CD4-positive, alpha-beta T cell treated with Interferon gamma for 1 hour (primary cell): Measurements from ENCODE around the gene MUC2.

Source experiments
- DNase-seq: peaks from one replicate; pipeline ENCODE4 v3.0.0-alpha.2; 2020

Gene MUC2

DNA sequence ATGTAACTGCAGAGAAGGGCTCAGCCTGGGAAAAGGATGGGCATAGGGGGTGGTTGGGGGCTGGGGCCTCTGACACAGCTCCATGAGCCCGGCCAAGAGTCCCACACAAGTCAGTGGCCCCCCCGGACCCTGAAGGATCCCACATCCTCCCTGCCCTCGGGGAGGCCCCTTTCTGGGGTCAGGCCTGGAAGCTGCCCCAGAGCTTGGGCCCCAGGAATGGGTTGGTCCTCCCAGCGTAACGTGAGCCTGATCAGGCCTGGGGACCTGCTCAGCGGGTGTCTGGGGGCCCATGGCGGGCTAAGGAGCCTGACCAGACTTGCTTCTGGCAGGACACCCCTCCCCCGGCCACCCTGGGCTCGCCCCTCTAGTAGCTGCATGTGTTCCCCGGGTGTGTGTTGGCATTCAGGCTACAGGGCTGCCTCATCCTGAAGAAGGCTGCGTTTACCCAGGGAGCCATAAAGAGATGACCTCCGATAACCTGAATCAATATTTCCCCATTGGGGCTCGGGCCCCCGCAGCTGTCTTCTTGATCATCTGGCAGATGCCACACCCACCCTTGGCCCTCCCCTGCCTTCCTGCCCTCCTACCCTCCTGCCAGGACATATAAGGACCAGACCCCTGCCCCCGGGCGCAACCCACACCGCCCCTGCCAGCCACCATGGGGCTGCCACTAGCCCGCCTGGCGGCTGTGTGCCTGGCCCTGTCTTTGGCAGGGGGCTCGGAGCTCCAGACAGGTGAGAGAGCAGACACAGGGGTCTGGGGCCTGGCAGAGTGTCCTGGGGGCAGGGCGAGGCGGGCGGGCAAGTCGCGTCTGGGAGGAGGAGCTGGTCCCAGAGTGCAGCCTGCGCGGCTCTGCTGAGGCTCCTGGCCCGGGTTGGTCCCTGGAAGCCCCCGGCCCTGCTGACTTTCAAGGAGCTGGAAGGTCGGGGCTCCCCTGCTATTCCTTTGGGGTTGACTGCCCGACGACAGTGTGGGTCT lies at the start of gene MUC2:
Gene MUC2 (plus strand): TSS at position 631 of the 978 bp plus-strand sequence.
- DNase-seq: no peak

- DNase-seq: no peak
These were observed 49.1 kb upstream of the MUC2 start for GRCh38 chr11:1025410-1026162.

DNA sequence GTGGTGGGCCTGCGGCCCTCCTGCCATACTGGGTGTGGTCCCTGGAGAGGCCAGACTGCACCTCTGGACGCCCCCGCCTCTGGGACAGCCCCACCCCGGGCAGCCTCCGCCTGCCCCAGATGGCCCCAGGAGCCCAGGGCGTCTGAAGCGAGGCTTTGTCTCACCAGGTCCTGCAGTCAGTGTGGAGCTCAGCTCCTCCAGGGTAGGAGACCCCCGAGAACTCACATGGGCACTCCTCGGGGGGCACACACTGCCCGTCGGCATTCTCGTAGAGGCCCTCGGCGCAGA lies 48.6 kb upstream of the MUC2 start:
- no peak for DNase-seq

- no peak for DNase-seq
These were observed 47.8 kb upstream of the MUC2 start for GRCh38 chr11:1026641-1027482.

DNA sequence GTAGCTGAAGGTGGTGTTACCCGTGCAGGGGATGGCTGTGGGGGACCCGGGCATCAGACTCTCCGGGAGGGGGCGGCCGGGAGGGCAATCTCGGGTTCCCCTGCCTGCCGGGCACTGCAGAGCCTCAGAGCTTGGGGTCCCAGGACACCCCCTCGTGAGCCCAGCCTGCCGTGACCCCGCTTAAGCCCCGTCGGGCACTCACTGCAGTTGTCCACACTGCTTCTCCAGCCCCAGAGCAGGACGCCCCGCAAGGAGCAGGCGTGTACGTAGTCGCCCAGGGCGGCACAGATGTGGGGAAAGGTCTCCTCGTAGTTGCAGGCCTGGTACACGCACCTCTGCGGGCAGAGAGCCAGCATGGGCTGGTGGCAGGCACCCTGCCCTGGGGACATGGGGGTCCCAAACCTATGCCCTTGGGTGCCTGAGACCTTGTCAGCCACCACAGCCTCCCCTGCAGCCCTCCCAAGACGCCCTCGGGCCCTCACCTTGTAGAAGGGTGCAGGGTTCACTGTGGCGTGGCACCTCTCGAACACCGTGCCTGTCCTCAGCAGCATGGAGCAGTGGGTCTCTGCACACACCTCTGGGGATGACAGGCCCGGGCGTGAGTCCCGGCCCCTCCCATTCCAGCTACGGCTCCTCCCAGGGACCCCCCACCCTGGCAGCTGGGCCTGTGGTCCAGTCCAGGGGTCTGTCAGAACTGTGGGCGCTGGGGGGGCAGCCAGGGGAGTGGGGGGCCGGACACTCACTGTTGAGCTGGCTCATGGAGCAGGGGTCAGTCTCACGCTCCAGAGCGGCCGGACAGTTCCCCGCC lies 47.0 kb upstream of the MUC2 start:
- DNase-seq: no peak

GRCh38 chr11:1028291-1028540 lies 46.5 kb upstream of the MUC2 start:
- no peak for DNase-seq

GRCh38 chr11:1028616-1029015 lies 46.1 kb upstream of the MUC2 start:
- no peak for DNase-seq

DNA sequence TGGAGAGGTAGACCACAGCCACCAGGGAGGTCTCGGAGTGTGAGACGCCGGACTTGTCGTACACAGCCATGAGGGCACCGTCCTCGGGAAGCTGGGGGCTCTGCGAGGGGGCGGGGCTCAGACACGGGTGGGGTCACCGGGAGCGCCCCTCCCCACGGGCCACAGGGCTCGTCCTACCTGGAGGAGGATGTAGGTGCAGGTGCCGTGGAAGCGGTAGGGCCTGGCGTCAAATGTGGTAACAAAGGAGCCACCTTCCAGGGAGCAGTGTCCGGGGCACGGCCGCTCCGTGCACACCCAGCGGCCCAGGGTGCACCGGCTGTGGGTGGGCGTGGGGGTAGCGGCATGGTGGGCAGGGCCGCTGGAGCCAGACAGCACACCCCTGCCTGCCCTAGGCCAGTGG lies 45.6 kb upstream of the MUC2 start:
- no peak for DNase-seq

- no peak for DNase-seq
These were observed 45.0 kb upstream of the MUC2 start for GRCh38 chr11:1029654-1030053.

DNA sequence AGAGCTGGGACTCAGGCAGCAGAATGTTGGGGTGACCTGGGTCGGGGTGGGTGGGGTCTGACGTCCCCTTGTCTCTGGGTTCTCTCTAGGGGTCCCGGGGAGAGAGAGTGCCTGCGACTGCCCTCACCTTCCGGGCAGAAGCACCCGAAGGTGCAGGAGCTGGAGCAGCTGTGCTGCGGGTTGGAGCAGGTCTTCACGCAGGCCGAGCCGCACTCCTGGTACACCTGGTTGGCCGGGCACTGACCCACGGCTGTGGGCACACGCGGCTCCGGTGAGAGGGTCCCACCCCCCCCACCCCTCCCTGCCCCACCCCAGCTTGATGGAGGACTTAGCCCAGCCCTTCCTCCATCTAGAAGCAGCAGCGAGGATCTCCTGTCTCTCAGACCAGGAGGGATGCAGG lies 44.6 kb upstream of the MUC2 start:
- DNase-seq: no peak

DNA sequence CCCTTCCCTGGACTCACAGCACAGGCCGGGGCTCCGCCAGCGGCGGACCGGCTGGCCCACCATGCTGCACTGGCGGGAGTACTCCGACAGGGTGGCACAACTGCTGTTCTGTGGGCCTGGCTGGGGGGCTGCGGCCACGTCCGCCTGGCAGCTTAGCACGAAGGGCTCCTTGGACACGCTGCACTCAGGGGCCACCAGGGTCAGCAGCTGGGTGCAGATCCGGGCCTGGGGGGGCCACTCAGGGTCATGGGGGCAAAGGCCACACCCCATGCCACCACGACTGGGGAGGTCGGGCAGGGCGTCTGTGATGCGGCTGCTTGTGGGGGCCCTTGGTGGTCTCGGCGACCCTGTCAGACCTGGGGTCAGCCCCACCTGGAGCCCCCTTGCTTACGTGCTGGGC lies 44.1 kb upstream of the MUC2 start:
- no peak for DNase-seq

DNA sequence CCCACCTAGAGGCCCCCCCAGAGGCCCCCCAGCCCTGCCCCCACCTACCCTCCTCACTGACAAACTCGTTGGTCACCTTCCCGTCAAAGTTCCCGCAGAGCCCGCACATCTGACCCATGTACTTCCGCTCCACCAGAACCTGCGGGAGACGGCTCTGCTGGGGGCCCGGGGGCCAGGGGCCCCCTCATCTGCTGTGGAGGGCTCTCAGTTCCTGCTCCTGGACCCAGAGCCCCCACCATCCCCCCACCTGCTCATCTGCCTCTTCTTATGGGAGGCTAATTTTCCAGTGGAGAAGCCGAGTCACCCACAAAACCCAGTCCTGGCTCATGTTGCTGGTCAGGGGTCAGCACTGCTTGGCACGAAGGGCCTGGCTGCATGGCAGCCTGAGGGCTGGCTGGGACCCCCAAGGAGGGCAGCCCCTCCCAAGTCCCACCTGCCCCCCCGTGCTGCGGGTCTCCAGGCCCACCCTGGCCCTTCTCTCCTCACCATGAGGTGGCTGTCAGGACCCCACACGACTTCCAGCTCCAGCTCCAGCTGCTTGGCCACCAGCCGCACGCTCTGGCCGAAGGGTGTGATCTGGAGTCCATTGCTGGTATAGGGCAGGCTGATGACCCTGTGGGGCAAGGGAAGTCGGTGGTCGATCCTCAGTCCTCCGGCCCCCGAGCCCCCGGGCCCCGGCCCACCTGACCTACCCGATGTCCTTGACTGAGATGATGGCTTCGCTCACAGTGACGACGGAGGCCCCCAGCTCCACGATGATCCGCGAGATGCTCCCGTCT lies 43.4 kb upstream of the MUC2 start:
- no peak for DNase-seq

- DNase-seq: no peak
These were observed 42.3 kb upstream of the MUC2 start for GRCh38 chr11:1032310-1032891.

- DNase-seq: no peak
These were observed 41.5 kb upstream of the MUC2 start for GRCh38 chr11:1033016-1033798.

- DNase-seq: no peak
These were observed 40.7 kb upstream of the MUC2 start for GRCh38 chr11:1034001-1034400.

DNA sequence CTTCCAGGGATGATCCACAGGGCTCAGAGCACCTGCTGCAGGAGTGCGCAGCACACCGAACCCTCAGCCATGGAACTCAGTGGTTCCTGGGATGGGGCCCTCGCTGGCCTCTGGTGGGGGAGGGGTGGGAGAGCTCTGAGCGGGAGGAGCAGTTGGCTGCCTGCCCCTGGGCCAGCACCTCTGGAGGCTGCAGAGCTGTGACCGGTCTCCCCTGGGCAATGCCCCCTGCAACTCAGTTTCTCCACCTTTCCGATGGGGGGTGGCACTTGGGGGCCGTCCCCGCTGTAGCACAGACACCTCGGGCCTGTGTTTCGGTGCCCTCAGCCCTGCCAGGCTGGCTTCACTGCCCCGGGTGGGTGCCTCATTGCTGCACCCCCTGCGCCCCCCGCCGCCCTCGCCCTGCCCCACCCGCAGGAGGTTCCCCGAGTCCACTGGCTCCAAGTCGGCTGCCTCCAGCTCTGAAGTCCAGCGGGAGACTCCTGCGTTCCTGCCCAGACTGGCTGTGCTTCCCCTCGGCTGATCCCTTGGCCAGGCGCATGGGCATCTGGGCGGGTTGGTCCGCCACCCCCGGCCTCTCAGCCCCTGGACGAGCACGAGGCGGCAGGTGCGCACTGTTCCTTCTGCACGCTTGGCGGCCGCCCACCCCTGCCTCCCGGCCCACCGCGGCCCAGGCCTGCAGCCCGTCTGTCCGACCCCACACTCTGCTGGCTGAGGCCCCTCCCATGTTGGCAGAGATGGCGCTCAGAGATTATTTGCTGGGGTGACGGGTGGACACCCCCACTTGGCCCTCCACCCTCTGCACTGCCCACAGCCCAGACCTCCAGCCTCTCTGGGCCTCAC lies 40.0 kb upstream of the MUC2 start:
- no peak for DNase-seq

- no peak for DNase-seq
These were observed 38.9 kb upstream of the MUC2 start for GRCh38 chr11:1035577-1036283.

GRCh38 chr11:1036303-1036923 lies 38.3 kb upstream of the MUC2 start, which contains the start of gene MUC6:
Gene MUC6, minus strand, starts transcription at chr11:1036718. Its CDS starts 63 bp downstream, at chr11:1036655.
- no peak for DNase-seq
